ENCODE measurements around the gene ILF2. TPM values are rescaled to one million over a fixed set of nuclear protein-coding genes. Genes with fewer than 3 reads are reported as not detected.
A peak's percentile ranks its signal among the peaks of the same experiment; 100 is the strongest.

The ILF2 gene
- polyA plus RNA-seq, 1 donor (not counting 4 experiments of a cell fraction or from before 2014, with no cell fraction given) = 232 TPM

GRCh38 chr1:153612111-153612754 is 58.6 kb downstream of the ILF2 start:
- dilution Hi-C loops (cut with MboI; ENCODE audit: extremely low pct_ligation_motif_present, low sequenced_read_pairs) = no loop called here
- Histone ChIP-seq H2AFZ (ENCODE audit: control insufficient read depth, low read length) (no peak overlapping the region), H3K9ac (ENCODE audit: control insufficient read depth, extremely low read depth, insufficient read depth, low read length) (peak overlapping the region; percentile 99), H3K4me1 (ENCODE audit: control insufficient read depth, extremely low read depth, insufficient read depth, low read length) (peaks cover 52% of the 10 kb centered on the region), H3K27me3 (ENCODE audit: control insufficient read depth, extremely low read depth, insufficient read depth, low read length) (no peaks in the 10 kb centered on the region), H3K36me3 (ENCODE audit: control insufficient read depth in 2 of 2, extremely low read depth in 1 of 2, insufficient read depth in 2 of 2, low read length in 2 of 2) (peaks cover 15 to 51% of the 10 kb centered on the region in 2 experiments), H4K20me1 (ENCODE audit: control insufficient read depth, extremely low read depth, insufficient read depth, low read length) (peaks cover 3% of the 10 kb centered on the region), H3K4me3 (ENCODE audit: control insufficient read depth in 2 of 3, extremely low read depth in 1 of 3, insufficient read depth in 2 of 3, low read depth in 1 of 3, low read length in 3 of 3) (peak overlapping the region; percentile 86 to 98 (median 90)), H3K79me2 (ENCODE audit: control insufficient read depth, insufficient read depth, low read length) (peaks cover 76% of the 10 kb centered on the region), H3K9me3 (ENCODE audit: control insufficient read depth, low read depth, low read length) (no peaks in the 10 kb centered on the region), H3K27ac (ENCODE audit: control insufficient read depth, insufficient read depth, low read length) (peak overlapping the region; percentile 98), H3K4me2 (ENCODE audit: control insufficient read depth, extremely low read depth, insufficient read depth, low read depth, low read length) (peak overlapping the region; percentile 98), H3K9me1 (ENCODE audit: control insufficient read depth, extremely low read depth, insufficient read depth, low read length) (no peaks in the 10 kb centered on the region)
- FAIRE-seq = peak; percentile 9
- no peak for DNase-seq (ENCODE audit: low read depth, low spot score)
- no peak for TF ChIP-seq CTCF (optimal IDR thresholded peaks at IDR 0.05 in 1 of 3, IDR thresholded peaks at IDR 0.05 in 1 of 3, conservative IDR thresholded peaks at IDR 0.05 in 1 of 3; ENCODE audit: extremely low read depth in 1 of 3, insufficient read depth in 2 of 3, low read length in 3 of 3)
- no peak for TF ChIP-seq EZH2 (IDR thresholded peaks at IDR 0.05; ENCODE audit: low read length)

Small RNA genes lying within 50 kb of the gene (small RNA-seq; reads per million reads assigned to genes)
- gene MIR8083 (ENCODE audit: insufficient read length in 3 of 3, low read depth in 3 of 3, low replicate concordance in 1 of 3) (0 reads per million in 3 experiments), gene RN7SL372P (ENCODE audit: insufficient read length in 3 of 3, low read depth in 3 of 3, low replicate concordance in 1 of 3) (0 reads per million in 3 experiments)

Other genes with a start within 250 kb of the ILF2 start
- gene S100A7, start 210.3 kb downstream of the ILF2 start, polyA plus RNA-seq = 13.1 to 31.2 TPM (median 16.0 TPM) in 3 replicates
- gene S100A6, start 135.0 kb downstream of the ILF2 start, polyA plus RNA-seq = 1,608 to 5,801 TPM (median 2,598 TPM) in 3 replicates
- 0.20 to 0.76 TPM (median 0.24 TPM) in 3 replicates for gene S100A5, start 130.1 kb downstream of the ILF2 start, polyA plus RNA-seq
- 21.4 to 40.2 TPM (median 26.7 TPM) in 3 replicates for gene S100A4, start 125.2 kb downstream of the ILF2 start, polyA plus RNA-seq
- 12.6 to 24.0 TPM (median 15.1 TPM) in 3 replicates for gene S100A3, start 121.7 kb downstream of the ILF2 start, polyA plus RNA-seq
- gene S100A2, start 105.1 kb downstream of the ILF2 start, polyA plus RNA-seq = 10,013 to 12,757 TPM (median 12,412 TPM) in 3 replicates
- gene S100A16, start 57.9 kb downstream of the ILF2 start, polyA plus RNA-seq = 1,620 to 2,357 TPM (median 2,299 TPM) in 3 replicates
- 1,249 to 1,646 TPM (median 1,394 TPM) in 3 replicates for gene S100A14, start 54.7 kb downstream of the ILF2 start, polyA plus RNA-seq
- 215 to 276 TPM (median 228 TPM) in 3 replicates for gene S100A13, start 43.5 kb downstream of the ILF2 start, polyA plus RNA-seq
- gene S100A1, start 42.6 kb downstream of the ILF2 start, polyA plus RNA-seq = 0.12 to 0.15 TPM in 2 of 3 replicates, not detected in the other
- gene CHTOP, start 36.9 kb downstream of the ILF2 start, polyA plus RNA-seq = 46.7 to 68.6 TPM (median 56.0 TPM) in 3 replicates
- 48.6 to 52.1 TPM (median 49.4 TPM) in 3 replicates for gene SNAPIN, start 12.3 kb downstream of the ILF2 start, polyA plus RNA-seq
- gene NPR1, start 7.7 kb upstream of the ILF2 start, polyA plus RNA-seq = not detected in 3 replicates
- 24.6 to 34.5 TPM (median 26.0 TPM) in 3 replicates for gene INTS3, start 57.1 kb upstream of the ILF2 start, polyA plus RNA-seq
- 7.4 to 9.6 TPM (median 8.2 TPM) in 3 replicates for gene SLC27A3, start 104.4 kb upstream of the ILF2 start, polyA plus RNA-seq

Data from keratinocyte (primary cell).